ENCODE data around the gene CCNF. TPM values are rescaled to one million over a fixed set of nuclear protein-coding genes. Genes with fewer than 3 reads are reported as not detected.

CCNF gene
- total RNA-seq, 1 experiment from 2014 or later: 60.8 TPM

GRCh38 chr16:2478279-2478678 lies 49.0 kb downstream of the CCNF start:
- no peak for ATAC-seq
- DNase-seq (ENCODE audit: low read depth, low spot score): no peak
- Histone ChIP-seq H2AFZ (ENCODE audit: low read depth, low read length, poor library complexity, severe bottlenecking) (no peak overlapping the region), H3K27me3 (ENCODE audit: insufficient read depth, low read length) (no peaks in the 10 kb centered on the region), H3K27ac (ENCODE audit: low read depth, low read length) (no peak overlapping the region), H3K4me1 (ENCODE audit: control insufficient read depth in 1 of 2, insufficient read depth in 2 of 2, low read length in 2 of 2) (peaks cover 9 to 19% of the 10 kb centered on the region in 2 experiments), H3K36me3 (ENCODE audit: control insufficient read depth in 1 of 2, insufficient read depth in 2 of 2, low read length in 2 of 2) (no peaks in the 10 kb centered on the region), H3K9me3 (ENCODE audit: control insufficient read depth in 1 of 2, insufficient read depth in 1 of 2, low read depth in 1 of 2, low read length in 2 of 2) (no peaks in the 10 kb centered on the region), H3K9me2 (ENCODE audit: insufficient read depth) (no peaks in the 10 kb centered on the region), H3K4me2 (ENCODE audit: low read length) (no peak overlapping the region), H4K20me1 (ENCODE audit: insufficient read depth) (no peaks in the 10 kb centered on the region), H3K4me3 (replicated peaks in 1 of 2; ENCODE audit: low read depth in 1 of 2, low read length in 2 of 2) (no peak overlapping the region), H3K9ac (ENCODE audit: low read length) (no peak overlapping the region), H3K79me2 (ENCODE audit: insufficient read depth, low read length) (peaks cover 42% of the 10 kb centered on the region; the same call in 1 of the 2 replicates)
- no TSS peak for BruUV-seq (replicated peaks)
- POLR2A ChIA-PET: no interaction called here
- intact Hi-C loops (cut with micrococcal nuclease): no loop called here
- no peak for TF ChIP-seq ZFX (IDR thresholded peaks at IDR 0.05)
- TF ChIP-seq EGR1 (IDR thresholded peaks at IDR 0.05; ENCODE audit: low read depth): no peak
- TF ChIP-seq ELF1 (IDR thresholded peaks at IDR 0.05; ENCODE audit: borderline replicate concordance, low read depth): no peak
- TF ChIP-seq SRF (IDR thresholded peaks at IDR 0.05; ENCODE audit: low read depth): no peak
- no peak for TF ChIP-seq RAD21 (IDR thresholded peaks at IDR 0.05; ENCODE audit: low read depth)
- no peak for TF ChIP-seq CEBPB (IDR thresholded peaks at IDR 0.05; ENCODE audit: low read depth)
- TF ChIP-seq POLR2A (IDR thresholded peaks at IDR 0.05; ENCODE audit: borderline replicate concordance, extremely low read depth, insufficient read depth, insufficient read length): no peak
- no peak for TF ChIP-seq CBX3 (IDR thresholded peaks at IDR 0.05; ENCODE audit: low read depth)
- TF ChIP-seq EZH2 (IDR thresholded peaks at IDR 0.05): no peak
- TF ChIP-seq ATF3 (IDR thresholded peaks at IDR 0.05): no peak
- no peak for TF ChIP-seq SIN3A (IDR thresholded peaks at IDR 0.05; ENCODE audit: low read depth)
- TF ChIP-seq ZNF274 (IDR thresholded peaks at IDR 0.05; ENCODE audit: low read depth, low read length): no peak
- no peak for TF ChIP-seq POLR2AphosphoS5 (IDR thresholded peaks at IDR 0.05; ENCODE audit: low read depth, low read length)
- no peak for TF ChIP-seq CTCF (IDR thresholded peaks at IDR 0.05 in 2 of 3, conservative IDR thresholded peaks at IDR 0.05 in 1 of 3; ENCODE audit: borderline replicate concordance in 1 of 3, insufficient read depth in 1 of 3, low read depth in 2 of 3, low read length in 2 of 3)
- TF ChIP-seq ZBTB33 (IDR thresholded peaks at IDR 0.05; ENCODE audit: extremely low read depth, insufficient replicate concordance, low read length): no peak
- no peak for TF ChIP-seq MAX (IDR thresholded peaks at IDR 0.05)
- no peak for TF ChIP-seq FOSL1 (IDR thresholded peaks at IDR 0.05; ENCODE audit: low read depth)
- TF ChIP-seq REST (IDR thresholded peaks at IDR 0.05; ENCODE audit: low read depth): no peak
- TF ChIP-seq SP1 (IDR thresholded peaks at IDR 0.05; ENCODE audit: low read depth): no peak
- no peak for TF ChIP-seq TCF7L2 (IDR thresholded peaks at IDR 0.05; ENCODE audit: borderline replicate concordance, extremely low read depth, insufficient read depth, insufficient read length)
- RAD21 ChIA-PET (ENCODE audit: low non-redundant PET in 1 of 2, low total read pairs in 2 of 2, uncharacterized antibody in 2 of 2, unreplicated experiment in 2 of 2): no interaction called here
- CTCF ChIA-PET: no interaction called here
